ENCODE measurements around the gene ULBP1.
"Not testable (repeated sequence)": the region's sequence is repeated elsewhere in the genome, so short reads cannot be mapped to it uniquely, and the experiment has no call there.

The ULBP1 gene

DNA sequence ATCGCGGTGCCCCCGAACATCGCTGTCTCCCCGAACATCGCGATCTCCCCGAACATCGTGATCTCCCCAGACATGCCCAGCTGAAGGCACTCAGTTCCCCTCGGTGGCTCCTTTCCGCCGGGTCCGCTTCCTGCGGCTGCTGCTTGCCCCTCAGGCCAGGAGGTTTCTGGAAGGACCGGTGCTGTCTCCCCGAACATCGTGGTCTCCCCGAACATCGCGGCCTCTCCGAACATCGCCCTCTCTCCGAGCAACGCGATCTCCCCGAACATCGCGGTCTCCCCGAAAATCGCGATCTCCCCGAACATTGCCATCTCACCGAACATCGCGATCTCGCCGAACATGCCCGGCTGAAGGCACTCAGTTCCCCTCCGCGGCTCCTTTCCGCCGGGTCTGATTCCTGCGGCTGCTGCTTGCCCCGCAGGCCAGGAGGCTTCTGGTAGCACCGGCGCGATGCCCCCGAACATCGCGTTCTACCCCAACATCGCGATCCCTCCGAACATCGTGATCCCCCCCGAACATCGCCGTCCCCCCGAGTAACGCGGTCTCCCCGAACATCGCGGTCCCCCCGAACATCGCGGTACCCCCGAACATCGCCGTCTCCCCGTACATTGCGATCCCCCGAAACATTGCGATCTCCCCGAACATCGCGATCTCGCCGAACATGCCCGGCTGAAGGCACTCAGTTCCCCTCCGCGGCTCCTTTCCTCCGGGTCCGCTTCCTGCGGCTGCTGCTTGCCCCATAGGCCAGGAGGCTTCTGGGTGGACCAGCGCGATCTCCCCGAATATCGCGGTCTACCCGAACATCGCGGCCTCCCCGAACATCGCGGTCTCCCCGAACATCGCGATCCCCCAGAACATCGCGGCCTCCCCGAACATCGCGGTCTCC is 808 bp downstream of the ULBP1 start:
- no peaks in the 10 kb centered on the region for H3K36me3 ChIP-seq
- intact Hi-C loops (cut with DNase I; ENCODE audit: low total_unique reads) = no loop called here
- TF ChIP-seq, protein P1, sequence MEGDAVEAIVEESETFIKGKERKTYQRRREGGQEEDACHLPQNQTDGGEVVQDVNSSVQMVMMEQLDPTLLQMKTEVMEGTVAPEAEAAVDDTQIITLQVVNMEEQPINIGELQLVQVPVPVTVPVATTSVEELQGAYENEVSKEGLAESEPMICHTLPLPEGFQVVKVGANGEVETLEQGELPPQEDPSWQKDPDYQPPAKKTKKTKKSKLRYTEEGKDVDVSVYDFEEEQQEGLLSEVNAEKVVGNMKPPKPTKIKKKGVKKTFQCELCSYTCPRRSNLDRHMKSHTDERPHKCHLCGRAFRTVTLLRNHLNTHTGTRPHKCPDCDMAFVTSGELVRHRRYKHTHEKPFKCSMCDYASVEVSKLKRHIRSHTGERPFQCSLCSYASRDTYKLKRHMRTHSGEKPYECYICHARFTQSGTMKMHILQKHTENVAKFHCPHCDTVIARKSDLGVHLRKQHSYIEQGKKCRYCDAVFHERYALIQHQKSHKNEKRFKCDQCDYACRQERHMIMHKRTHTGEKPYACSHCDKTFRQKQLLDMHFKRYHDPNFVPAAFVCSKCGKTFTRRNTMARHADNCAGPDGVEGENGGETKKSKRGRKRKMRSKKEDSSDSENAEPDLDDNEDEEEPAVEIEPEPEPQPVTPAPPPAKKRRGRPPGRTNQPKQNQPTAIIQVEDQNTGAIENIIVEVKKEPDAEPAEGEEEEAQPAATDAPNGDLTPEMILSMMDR (IDR thresholded peaks at IDR 0.05) = no peak
- H3K27me3 ChIP-seq = peaks cover 0 to 77% of the 10 kb centered on the region in 2 donors
- peak overlapping the region; percentile 45 to 54 for H3K4me3 ChIP-seq
- no peak for DNase-seq
- no peak overlapping the region for H3K27ac ChIP-seq
- peaks cover 0 to 28% (median 26%) of the 10 kb centered on the region in 4 donors for H3K4me1 ChIP-seq
- H3K9me3 ChIP-seq = no peaks in the 10 kb centered on the region

DNA sequence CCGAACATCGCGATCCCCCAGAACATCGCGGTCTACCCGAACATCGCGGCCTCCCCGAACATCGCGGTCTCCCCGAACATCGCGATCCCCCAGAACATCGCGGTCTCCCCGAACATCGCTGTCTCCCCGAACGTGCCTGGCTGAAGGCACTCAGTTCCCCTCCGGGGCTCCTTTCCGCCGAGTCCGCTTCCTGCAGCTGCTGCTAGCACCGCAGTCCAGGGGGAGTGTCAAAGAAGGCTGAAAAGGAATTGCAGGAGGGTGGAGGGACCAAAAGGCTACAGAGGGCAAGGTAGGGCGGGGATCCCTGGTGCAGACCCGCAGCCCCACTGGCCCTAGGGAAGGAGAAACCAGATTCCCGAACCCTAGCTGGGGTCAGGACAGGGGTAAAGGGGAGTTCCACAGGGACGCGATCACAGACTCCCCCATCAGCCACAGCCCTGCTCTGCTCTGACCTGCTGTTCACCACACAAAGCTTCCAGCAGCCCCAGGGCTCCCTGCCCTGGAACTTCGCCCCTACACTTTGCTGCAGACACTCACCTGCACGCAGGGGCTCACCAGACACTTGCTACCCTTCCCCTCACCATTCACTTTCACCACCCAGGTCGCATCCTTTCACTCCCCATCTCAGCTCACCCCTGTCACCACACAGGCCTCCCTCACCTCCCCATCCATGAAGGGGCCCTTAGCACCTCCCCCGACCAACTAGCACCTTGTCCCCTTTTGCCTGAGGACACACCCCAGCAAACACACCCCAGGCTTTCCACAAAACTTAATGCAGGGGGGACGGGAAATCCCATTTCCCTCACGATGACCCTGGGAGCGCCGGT is 1.7 kb downstream of the ULBP1 start:
- TF ChIP-seq, protein P1 (IDR thresholded peaks at IDR 0.05) = no peak
- no peak for DNase-seq
- Histone ChIP-seq H3K4me1 (peaks cover 0 to 28% (median 26%) of the 10 kb centered on the region in 4 donors), H3K36me3 (no peaks in the 10 kb centered on the region), H3K4me3 (peak overlapping the region in 1 of 2 donors; percentile 54), H3K27me3 (peaks cover 0 to 84% of the 10 kb centered on the region in 2 donors), H3K27ac (no peak overlapping the region), H3K9me3 (no peaks in the 10 kb centered on the region)
- intact Hi-C loops (cut with DNase I; ENCODE audit: low total_unique reads) = no loop called here

DNA sequence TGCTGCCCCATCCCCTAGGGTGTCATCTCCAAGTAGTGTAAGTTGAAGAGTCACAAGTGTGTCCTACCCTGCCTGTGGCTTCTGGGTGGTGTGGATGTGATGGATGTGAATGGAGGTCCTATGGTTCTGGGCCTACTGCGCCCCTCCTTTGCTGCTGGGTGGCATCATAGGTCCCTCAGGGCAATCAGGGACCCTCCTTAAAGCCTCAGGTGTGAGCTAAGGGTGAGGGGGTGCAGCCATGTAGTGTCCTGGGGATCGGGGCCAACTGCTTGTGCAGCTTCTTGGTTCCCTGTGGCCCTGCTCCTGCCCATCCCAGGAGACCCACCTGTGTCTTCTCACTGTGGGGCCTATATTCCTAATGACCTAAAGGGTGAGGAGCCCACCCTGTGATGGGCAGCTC is 2.6 kb downstream of the ULBP1 start:
- Histone ChIP-seq H3K4me1 (peaks cover 0 to 28% (median 26%) of the 10 kb centered on the region in 4 donors), H3K27me3 (peaks cover 0 to 82% of the 10 kb centered on the region in 2 donors)
- H3K4me3 ChIP-seq; DNase-seq; intact Hi-C loops (cut with DNase I; ENCODE audit: low total_unique reads); H3K9me3 ChIP-seq; H3K36me3 ChIP-seq; H3K27ac ChIP-seq: not testable (repeated sequence)

DNA sequence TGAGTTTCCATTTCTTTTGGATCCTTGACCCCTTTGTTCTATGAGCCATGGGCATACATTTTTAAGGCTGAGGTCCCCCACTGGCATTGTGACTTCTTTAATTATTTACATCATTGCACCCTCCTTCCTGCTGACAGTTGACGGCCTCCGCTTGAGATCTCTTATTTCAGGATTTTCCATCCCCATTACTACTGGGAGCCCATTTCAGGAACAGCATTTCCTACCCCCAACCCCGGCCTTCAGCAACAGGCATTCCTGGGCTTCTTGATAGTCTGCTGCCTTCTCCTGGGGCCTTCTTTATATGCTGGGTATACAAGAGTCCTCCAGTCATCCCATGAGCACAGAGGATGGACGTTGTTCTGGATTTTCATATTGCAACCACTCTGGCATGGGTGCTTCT is 3.8 kb downstream of the ULBP1 start:
- H3K27me3 ChIP-seq = peaks cover 0 to 77% of the 10 kb centered on the region in 2 donors
- H3K36me3 ChIP-seq = no peaks in the 10 kb centered on the region
- H3K4me3 ChIP-seq = no peak overlapping the region
- TF ChIP-seq, protein P1 (IDR thresholded peaks at IDR 0.05) = no peak
- peaks cover 0 to 28% (median 26%) of the 10 kb centered on the region in 4 donors for H3K4me1 ChIP-seq
- no peak overlapping the region for H3K27ac ChIP-seq
- H3K9me3 ChIP-seq = no peaks in the 10 kb centered on the region
- intact Hi-C loops (cut with DNase I; ENCODE audit: low total_unique reads) = no loop called here
- DNase-seq = no peak

DNA sequence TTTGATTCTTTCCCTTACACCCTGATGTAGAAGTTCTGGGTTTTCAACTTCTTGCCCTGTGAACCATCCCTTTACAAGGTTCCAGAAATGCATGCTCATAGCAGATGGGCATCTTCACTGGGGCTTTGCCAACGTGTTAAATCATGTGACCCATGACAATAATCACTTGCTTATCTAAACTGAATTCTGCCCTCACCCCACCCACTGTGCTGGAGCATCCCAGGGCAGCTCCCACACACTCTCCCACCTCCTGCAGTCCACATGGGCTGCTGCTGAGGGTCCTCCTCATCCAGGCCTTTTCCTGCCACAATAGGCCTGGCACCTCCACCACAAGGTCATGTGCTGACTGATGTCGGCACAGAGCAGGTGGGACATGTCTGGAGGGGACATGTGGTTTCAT is 4.3 kb downstream of the ULBP1 start:
- H3K27me3 ChIP-seq = peaks cover 0 to 73% of the 10 kb centered on the region in 2 donors
- H3K4me3 ChIP-seq; H3K9me3 ChIP-seq; DNase-seq; H3K36me3 ChIP-seq; intact Hi-C loops (cut with DNase I; ENCODE audit: low total_unique reads); H3K27ac ChIP-seq: not testable (repeated sequence)
- peaks cover 0 to 26% (median 25%) of the 10 kb centered on the region in 4 donors for H3K4me1 ChIP-seq

DNA sequence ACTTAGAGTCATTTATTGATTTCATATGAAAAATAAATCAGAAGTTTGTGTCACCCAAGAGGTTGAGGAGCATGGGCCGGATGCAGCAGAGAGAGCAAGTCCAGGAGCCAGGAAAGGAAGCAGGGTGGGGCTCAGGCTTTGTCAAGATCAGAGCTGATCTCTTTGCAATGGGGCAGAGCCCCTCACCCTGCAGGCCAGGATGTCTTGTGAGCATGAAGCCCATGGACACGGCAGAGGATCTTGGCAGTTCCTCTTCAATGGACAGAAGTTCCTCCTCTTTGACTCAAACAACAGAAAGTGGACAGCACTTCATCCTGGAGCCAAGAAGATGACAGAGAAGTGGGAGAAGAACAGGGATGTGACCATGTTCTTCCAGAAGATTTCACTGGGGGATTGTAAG is 5.2 kb downstream of the ULBP1 start:
- not testable (repeated sequence) for DNase-seq
- H3K27me3 ChIP-seq = peaks cover 0 to 71% of the 10 kb centered on the region in 2 donors

DNA sequence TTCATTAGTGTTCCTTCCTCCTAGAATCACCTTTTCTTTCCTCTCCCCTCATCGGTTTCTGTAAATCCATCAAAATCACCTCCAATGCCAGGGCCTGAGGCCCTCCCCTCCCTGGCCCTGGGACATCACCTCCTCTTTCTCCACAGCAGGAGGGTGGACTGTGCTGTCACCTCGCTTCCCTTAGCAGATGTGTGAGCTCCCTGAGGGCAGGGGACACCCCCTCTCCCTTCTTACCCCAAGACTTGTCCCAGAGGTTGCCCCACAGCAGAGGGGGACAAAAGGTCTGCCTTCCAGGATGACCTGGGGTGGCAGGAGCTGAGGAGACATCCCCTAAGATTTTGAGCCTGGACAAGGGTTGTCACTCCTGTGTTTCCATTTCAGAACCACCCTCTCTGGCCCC is 5.9 kb downstream of the ULBP1 start:
- Histone ChIP-seq H3K9me3 (no peaks in the 10 kb centered on the region), H3K36me3 (no peaks in the 10 kb centered on the region), H3K27ac (no peak overlapping the region), H3K4me3 (no peak overlapping the region), H3K27me3 (peaks cover 0 to 71% of the 10 kb centered on the region in 2 donors), H3K4me1 (peaks cover 0 to 9% (median 9%) of the 10 kb centered on the region in 4 donors)
- DNase-seq = no peak
- TF ChIP-seq, protein P1 (IDR thresholded peaks at IDR 0.05) = no peak
- intact Hi-C loops (cut with DNase I; ENCODE audit: low total_unique reads) = no loop called here

More for the DNA sequence above, 5.2 kb downstream of the ULBP1 start:
- H3K36me3 ChIP-seq; H3K9me3 ChIP-seq; intact Hi-C loops (cut with DNase I; ENCODE audit: low total_unique reads); H3K27ac ChIP-seq; H3K4me3 ChIP-seq: not testable (repeated sequence)
- H3K4me1 ChIP-seq = peaks cover 0 to 17% (median 16%) of the 10 kb centered on the region in 4 donors

DNA sequence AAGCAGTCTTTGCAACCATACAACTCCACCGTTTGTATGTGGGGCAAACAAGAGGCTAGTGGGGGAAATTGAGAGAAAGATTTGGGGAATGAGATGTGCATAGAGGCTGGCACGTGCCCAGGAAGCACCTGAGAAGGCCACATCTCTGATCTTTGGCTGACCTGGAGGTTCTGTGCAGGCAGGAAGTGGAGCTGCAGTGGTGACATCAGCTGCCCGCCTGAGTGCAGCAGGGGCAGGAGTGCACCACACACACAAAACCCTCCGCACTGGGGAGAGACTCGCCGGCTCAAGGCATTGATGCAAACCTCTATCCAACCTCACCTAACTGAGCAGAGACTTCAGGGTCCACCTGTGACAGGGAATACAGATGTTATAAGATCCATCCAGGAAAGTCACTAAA is 10.7 kb downstream of the ULBP1 start:
- H3K27ac ChIP-seq; intact Hi-C loops (cut with DNase I; ENCODE audit: low total_unique reads); H3K36me3 ChIP-seq; H3K9me3 ChIP-seq; DNase-seq; H3K4me1 ChIP-seq; H3K4me3 ChIP-seq: not testable (repeated sequence)
- H3K27me3 ChIP-seq = peaks cover 0 to 50% of the 10 kb centered on the region in 2 donors

All from tibial artery (tissue), 4 donors.